ENCODE results near the gene APBB2. TPM values are rescaled to one million over a fixed set of nuclear protein-coding genes. Genes with fewer than 3 reads are reported as not detected.

The APBB2 gene
- total and polyA plus RNA-seq, 2 of the 4 experiments (the other 2 are of a cell fraction): 47.9 to 75.5 TPM

GRCh38 chr4:40838742-40839141, 375.6 kb downstream of the APBB2 start:
- no peak overlapping the region for H2BK20ac ChIP-seq (ENCODE audit: low read depth, low read length)
- H3K79me1 ChIP-seq (ENCODE audit: low read depth in 1 of 2, low read length in 2 of 2): peaks cover 0 to 7% of the 10 kb centered on the region in 2 experiments; a peak in 2 of 4 replicates
- H4K8ac ChIP-seq (ENCODE audit: low read depth in 2 of 2, low read length in 2 of 2): no peak overlapping the region
- no peak overlapping the region for H2BK5ac ChIP-seq (ENCODE audit: low read depth, low read length, poor library complexity, severe bottlenecking)
- BruUV-seq (replicated peaks): no TSS peak
- peaks cover 16% of the 10 kb centered on the region; the same call in 1 of the 2 replicates for H3K9me1 ChIP-seq (ENCODE audit: insufficient read depth, low read length)
- H2AK5ac ChIP-seq (ENCODE audit: low read depth, low read length): no peak overlapping the region
- H3K4me2 ChIP-seq (ENCODE audit: low read depth, low read length): no peak overlapping the region
- no peak overlapping the region for H3K27ac ChIP-seq (ENCODE audit: insufficient read depth, low read length)
- H3K27me3 ChIP-seq (ENCODE audit: control insufficient read depth, insufficient read depth, low read length): no peaks in the 10 kb centered on the region
- no peak overlapping the region for H3K9ac ChIP-seq (ENCODE audit: low read depth, low read length)
- H4K91ac ChIP-seq (ENCODE audit: insufficient read depth, low read depth, low read length): no peak overlapping the region
- H3K9me3 ChIP-seq (ENCODE audit: control insufficient read depth, insufficient read depth, low read length): no peaks in the 10 kb centered on the region
- no peak overlapping the region for H2BK15ac ChIP-seq (ENCODE audit: low read depth, low read length)
- H3K4me3 ChIP-seq (ENCODE audit: insufficient read depth, low read depth, low read length): no peak overlapping the region
- no peak overlapping the region for H2AK9ac ChIP-seq (replicated peaks; ENCODE audit: low read depth, low read length, poor library complexity)
- no peaks in the 10 kb centered on the region for H3K4me1 ChIP-seq (ENCODE audit: control insufficient read depth, insufficient read depth, low read length)
- no peaks in the 10 kb centered on the region for H4K20me1 ChIP-seq (ENCODE audit: insufficient read depth, low read length)
- no peak overlapping the region for H3K18ac ChIP-seq (ENCODE audit: low read depth, low read length)
- TF ChIP-seq CTCF (conservative IDR thresholded peaks at IDR 0.05; ENCODE audit: low read depth, low read length): 0 out of 2 replicates have a peak, but pooled peaks have one; percentile 1
- TF ChIP-seq MAFK (IDR thresholded peaks at IDR 0.05; ENCODE audit: low read depth, low read length): no peak
- TF ChIP-seq CHD1 (IDR thresholded peaks at IDR 0.05; ENCODE audit: low read depth, low read length): no peak
- in situ Hi-C loops (cut with MboI; ENCODE audit: low sequenced_read_pairs): no loop called here
- no peak overlapping the region for H3K23ac ChIP-seq (ENCODE audit: low read depth, low read length)
- ChIA-PET POLR2A (ENCODE audit: unreplicated experiment) (no interaction called here), CTCF (no interaction called here)
- ATAC-seq (ENCODE audit: low read depth): no peak
- H2BK120ac ChIP-seq (ENCODE audit: low read depth, low read length): no peak overlapping the region
- DNase-seq: peak; percentile 6
- no peak overlapping the region for H3K56ac ChIP-seq (ENCODE audit: extremely low read depth, insufficient read depth, low read length)
- H3K36me3 ChIP-seq (ENCODE audit: control insufficient read depth, insufficient read depth, low read length): peaks cover 6% of the 10 kb centered on the region; the same call in 1 of the 2 replicates
- dilution Hi-C loops (cut with HindIII; ENCODE audit: low sequenced_read_pairs, unreplicated experiment): no loop called here
- no CpG with 5 or more reads among the region's 4 CpGs for WGBS, 2 experiments (ENCODE audit: extremely low coverage in 2 of 2, insufficient read length in 1 of 2)
- no peak overlapping the region for H3K4ac ChIP-seq (ENCODE audit: low read depth, low read length)
- H4K5ac ChIP-seq (ENCODE audit: low read depth, low read length): no peak overlapping the region
- H3K14ac ChIP-seq (replicated peaks; ENCODE audit: low read depth, low read length): no peak overlapping the region
- intact Hi-C loops (cut with micrococcal nuclease): no loop called here
- no peak overlapping the region for H2AFZ ChIP-seq (replicated peaks; ENCODE audit: low read length, poor library complexity)

All from IMR-90 (cell line).